ENCODE results near the gene GNAO1. TPM values are rescaled to one million over a fixed set of nuclear protein-coding genes. Genes with fewer than 3 reads are reported as not detected.

The GNAO1 gene
- total and polyA plus RNA-seq, 2 experiments from 2014 or later, result 2.7 to 2.8 TPM

- H3K36me3 ChIP-seq, result peaks cover 24% of the 10 kb centered on the region
- no peak overlapping the region for H3K4me3 ChIP-seq
- no peaks in the 10 kb centered on the region for H3K27me3 ChIP-seq
- no peaks in the 10 kb centered on the region for H3K9me3 ChIP-seq (ENCODE audit: low read depth)
- DNase-seq (ENCODE audit: low read depth in 1 of 2, low spot score in 1 of 2), result no peak
- no peak for TF ChIP-seq CTCF (IDR thresholded peaks at IDR 0.05; ENCODE audit: low read depth, low read length)
- H3K4me1 ChIP-seq (ENCODE audit: low read depth), result peaks cover 7% of the 10 kb centered on the region
- H3K27ac ChIP-seq, result no peak overlapping the region
Measured at GRCh38 chr16:56367764-56368163, 176.5 kb downstream of the GNAO1 start.

GRCh38 chr16:56368545-56368944 lies 177.3 kb downstream of the GNAO1 start:
- Histone ChIP-seq H3K9me3 (ENCODE audit: low read depth) (no peaks in the 10 kb centered on the region), H3K27me3 (no peaks in the 10 kb centered on the region), H3K36me3 (peaks cover 21% of the 10 kb centered on the region), H3K4me1 (ENCODE audit: low read depth) (peaks cover 7% of the 10 kb centered on the region), H3K4me3 (no peak overlapping the region), H3K27ac (no peak overlapping the region)
- no peak for TF ChIP-seq CTCF (IDR thresholded peaks at IDR 0.05; ENCODE audit: low read depth, low read length)
- DNase-seq (ENCODE audit: low read depth in 1 of 2, low spot score in 1 of 2), result no peak

- Histone ChIP-seq H3K27ac (no peak overlapping the region), H3K4me1 (ENCODE audit: low read depth) (peaks cover 7% of the 10 kb centered on the region), H3K36me3 (peaks cover 21% of the 10 kb centered on the region), H3K27me3 (no peaks in the 10 kb centered on the region), H3K4me3 (no peak overlapping the region), H3K9me3 (ENCODE audit: low read depth) (no peaks in the 10 kb centered on the region)
- TF ChIP-seq CTCF (IDR thresholded peaks at IDR 0.05; ENCODE audit: low read depth, low read length), result no peak
- DNase-seq (ENCODE audit: low read depth in 1 of 2, low spot score in 1 of 2), result no peak
Measured at GRCh38 chr16:56369202-56369601, 177.9 kb downstream of the GNAO1 start.

- H3K4me3 ChIP-seq, result no peak overlapping the region
- no peaks in the 10 kb centered on the region for H3K27me3 ChIP-seq
- no peak for TF ChIP-seq CTCF (IDR thresholded peaks at IDR 0.05; ENCODE audit: low read depth, low read length)
- DNase-seq (ENCODE audit: low read depth in 1 of 2, low spot score in 1 of 2), result peak in 1 of 2 donors; percentile 40
- H3K4me1 ChIP-seq (ENCODE audit: low read depth), result peaks cover 7% of the 10 kb centered on the region
- H3K27ac ChIP-seq, result no peak overlapping the region
- no peaks in the 10 kb centered on the region for H3K9me3 ChIP-seq (ENCODE audit: low read depth)
- H3K36me3 ChIP-seq, result peaks cover 16% of the 10 kb centered on the region
Measured at GRCh38 chr16:56370185-56370874, 179.0 kb downstream of the GNAO1 start.

- peak in 1 of 2 donors; percentile 42 for DNase-seq (ENCODE audit: low read depth in 1 of 2, low spot score in 1 of 2)
- Histone ChIP-seq H3K36me3 (peaks cover 16% of the 10 kb centered on the region), H3K27me3 (no peaks in the 10 kb centered on the region), H3K4me3 (no peak overlapping the region), H3K4me1 (ENCODE audit: low read depth) (peaks cover 7% of the 10 kb centered on the region), H3K27ac (no peak overlapping the region), H3K9me3 (ENCODE audit: low read depth) (no peaks in the 10 kb centered on the region)
- no peak for TF ChIP-seq CTCF (IDR thresholded peaks at IDR 0.05; ENCODE audit: low read depth, low read length)
Measured at GRCh38 chr16:56370875-56371659, 179.8 kb downstream of the GNAO1 start.

All from cardiac muscle cell (in vitro differentiated cells and primary cell).